T-helper 2 cell treated with Interferon-gamma antibody and Interleukin-4, amounts not matched to agents 100 ng/mL and 5 ng/mL, for 36 hours (primary cell): ENCODE data around the gene CSPG4. TPM values are rescaled to one million over a fixed set of nuclear protein-coding genes. Genes with fewer than 3 reads are reported as not detected.

Experiments
- intact Hi-C: fragments of 100-400 bp; cut with micrococcal nuclease; formaldehyde crosslinking; loops from one replicate; pipeline ENCODE4 v1.15.1; 2023
- total RNA-seq: library from RNA; stranded (reverse); gene quantifications from 2 replicates; pipeline ENCODE4 v1.2.3, GENCODE V29; 2022

Gene CSPG4
- total RNA-seq, 1 donor from 2014 or later: not detected

DNA sequence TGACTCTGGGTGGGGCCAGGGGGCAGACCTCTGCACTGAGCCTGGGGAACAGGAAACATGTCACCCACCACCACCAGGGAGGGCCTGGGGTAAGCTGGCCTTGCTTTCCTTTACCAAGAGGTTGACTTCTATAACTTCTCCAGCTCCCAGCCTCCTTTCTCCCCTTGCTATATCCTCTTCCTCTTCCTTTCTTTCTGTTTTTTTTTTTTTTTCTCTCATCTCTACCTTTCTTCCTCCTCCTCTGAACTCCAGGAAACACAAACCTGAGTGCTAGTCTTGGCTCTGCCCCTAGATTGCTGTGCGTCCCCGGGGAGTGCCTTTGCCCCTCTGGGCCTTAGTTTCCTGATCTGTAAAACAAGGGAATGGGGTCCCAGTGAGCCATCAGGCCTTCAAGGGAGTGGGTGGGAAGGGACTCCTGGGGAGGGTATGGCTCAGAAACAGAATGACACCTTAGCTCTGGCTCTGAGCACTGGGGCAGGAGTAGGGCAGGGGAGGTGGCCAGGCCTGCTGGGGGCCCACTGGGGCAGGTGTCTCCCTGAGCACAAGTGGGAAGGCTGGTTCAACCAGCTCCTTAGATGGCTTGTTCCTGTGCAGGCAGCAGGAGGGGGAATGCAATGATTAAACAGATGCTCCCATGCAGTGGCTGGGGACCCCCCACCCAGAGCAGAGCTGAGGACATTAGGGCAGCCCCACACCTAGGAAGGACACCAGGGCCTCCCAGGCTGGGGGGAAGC is 60.7 kb downstream of the CSPG4 start:
- intact Hi-C loops: no loop called here

DNA sequence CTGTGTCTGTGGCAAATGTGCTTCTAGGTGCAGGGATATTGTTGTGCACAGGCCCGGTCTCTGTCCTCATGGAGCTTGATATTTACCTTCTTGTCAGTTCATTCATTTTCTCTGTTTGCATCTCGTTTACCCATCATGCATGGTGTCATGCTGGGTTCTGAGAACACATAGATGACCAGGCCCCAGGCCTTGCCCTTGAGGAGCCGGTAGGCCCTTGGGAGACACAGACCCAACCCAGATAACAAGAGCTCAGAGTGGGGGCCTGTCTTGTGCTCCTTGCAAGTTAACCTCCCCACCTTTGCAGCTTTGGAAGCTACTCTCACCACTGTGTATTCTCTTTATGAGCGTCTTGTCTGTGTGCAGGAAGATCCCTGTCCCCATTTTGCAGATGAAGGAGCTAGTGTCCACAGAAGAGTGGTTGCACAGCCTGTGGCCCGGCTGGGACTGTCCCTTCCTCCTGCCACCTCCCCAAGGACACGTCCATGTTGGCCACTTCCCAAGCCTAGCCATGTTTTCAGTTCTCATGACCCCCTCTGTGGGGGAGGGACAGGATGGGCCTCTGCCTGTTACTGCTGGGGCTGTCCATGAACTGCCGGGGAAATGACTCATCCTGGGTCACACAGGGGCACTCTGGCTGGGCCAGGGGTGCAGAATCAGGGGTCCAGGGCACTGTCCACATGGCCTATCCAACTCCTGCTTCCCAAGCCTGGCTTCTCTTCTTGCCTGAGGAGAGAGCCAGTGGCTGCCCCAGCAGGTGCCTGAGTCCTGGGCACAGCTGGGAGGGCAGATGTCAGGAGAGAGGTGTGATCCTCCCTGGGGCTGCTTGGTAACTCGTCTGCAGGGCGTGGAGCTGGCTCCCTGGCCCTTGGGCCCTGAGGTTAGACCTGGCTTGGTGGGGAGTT is 61.5 kb downstream of the CSPG4 start:
- intact Hi-C loops: no loop called here

DNA sequence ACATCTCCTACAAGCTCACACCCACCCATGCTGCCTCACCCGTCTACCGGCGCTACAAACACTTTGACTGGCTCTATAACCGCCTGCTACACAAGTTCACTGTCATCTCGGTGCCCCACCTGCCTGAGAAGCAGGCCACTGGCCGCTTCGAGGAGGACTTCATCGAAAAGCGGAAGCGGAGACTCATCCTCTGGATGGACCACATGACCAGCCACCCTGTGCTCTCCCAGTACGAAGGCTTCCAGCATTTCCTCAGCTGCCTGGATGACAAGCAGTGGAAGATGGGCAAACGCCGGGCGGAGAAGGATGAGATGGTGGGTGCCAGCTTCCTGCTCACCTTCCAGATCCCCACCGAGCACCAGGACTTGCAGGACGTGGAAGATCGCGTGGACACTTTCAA is 62.8 kb downstream of the CSPG4 start:
- intact Hi-C loops: no loop called here

DNA sequence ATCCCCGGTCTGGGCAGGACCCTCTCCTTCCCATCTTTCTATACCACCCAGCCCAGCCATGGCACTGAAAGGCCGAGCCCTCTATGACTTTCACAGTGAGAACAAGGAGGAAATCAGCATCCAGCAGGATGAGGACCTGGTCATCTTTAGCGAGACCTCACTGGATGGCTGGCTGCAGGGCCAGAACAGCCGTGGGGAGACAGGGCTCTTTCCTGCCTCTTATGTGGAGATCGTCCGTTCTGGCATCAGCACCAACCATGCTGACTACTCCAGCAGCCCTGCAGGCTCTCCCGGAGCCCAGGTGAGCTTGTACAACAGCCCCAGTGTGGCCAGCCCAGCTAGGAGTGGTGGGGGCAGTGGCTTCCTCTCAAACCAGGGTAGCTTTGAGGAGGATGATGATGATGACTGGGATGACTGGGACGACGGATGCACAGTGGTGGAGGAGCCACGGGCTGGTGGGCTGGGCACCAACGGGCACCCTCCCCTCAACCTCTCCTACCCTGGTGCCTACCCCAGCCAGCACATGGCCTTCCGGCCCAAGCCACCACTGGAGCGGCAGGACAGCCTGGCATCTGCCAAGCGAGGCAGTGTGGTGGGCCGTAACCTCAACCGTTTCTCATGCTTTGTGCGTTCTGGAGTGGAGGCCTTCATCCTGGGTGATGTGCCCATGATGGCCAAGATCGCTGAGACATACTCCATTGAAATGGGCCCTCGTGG is 63.4 kb downstream of the CSPG4 start:
- intact Hi-C loops: no loop called here

DNA sequence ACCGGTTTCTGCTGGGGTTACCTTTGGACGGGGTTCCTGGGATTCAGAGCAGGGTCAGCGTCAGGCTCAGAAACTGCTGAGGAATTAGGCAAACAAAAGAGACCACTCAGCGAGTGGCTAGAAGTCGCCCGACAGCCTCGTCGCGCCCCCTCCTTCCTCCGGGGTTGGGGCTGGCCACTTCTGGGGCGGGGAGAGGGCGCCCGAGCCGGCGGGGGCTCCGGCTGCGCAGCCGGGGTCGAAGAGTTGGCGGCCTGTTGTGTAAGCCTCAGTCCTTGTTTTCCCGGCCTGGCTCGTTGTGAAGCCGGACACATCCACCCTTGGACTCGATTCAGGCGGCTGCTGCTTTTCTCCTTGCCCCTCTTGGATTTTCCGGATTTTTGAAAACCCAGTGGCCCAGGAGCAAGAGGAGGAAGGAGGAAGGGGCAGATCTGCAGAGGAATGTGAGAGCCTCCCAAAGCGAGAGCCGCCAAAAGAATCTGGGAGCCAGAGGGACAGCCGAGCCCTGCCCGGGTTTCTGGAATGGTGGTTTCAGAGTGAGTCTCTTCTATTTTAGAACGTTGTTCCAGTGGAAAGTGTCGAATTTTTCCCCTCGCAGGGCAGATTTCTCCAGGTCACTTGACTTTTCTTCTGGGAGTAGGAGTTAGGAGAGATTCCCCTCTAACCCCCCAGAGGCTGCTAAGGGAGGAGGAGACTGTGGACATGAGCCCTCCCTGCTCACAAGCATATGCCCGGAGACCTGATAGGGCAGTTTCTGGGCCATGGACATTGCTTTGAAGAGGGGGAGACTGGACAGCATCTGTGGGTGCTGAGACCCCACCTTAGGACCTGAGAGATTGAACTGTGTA is 64.3 kb downstream of the CSPG4 start:
- intact Hi-C loops: no loop called here

DNA sequence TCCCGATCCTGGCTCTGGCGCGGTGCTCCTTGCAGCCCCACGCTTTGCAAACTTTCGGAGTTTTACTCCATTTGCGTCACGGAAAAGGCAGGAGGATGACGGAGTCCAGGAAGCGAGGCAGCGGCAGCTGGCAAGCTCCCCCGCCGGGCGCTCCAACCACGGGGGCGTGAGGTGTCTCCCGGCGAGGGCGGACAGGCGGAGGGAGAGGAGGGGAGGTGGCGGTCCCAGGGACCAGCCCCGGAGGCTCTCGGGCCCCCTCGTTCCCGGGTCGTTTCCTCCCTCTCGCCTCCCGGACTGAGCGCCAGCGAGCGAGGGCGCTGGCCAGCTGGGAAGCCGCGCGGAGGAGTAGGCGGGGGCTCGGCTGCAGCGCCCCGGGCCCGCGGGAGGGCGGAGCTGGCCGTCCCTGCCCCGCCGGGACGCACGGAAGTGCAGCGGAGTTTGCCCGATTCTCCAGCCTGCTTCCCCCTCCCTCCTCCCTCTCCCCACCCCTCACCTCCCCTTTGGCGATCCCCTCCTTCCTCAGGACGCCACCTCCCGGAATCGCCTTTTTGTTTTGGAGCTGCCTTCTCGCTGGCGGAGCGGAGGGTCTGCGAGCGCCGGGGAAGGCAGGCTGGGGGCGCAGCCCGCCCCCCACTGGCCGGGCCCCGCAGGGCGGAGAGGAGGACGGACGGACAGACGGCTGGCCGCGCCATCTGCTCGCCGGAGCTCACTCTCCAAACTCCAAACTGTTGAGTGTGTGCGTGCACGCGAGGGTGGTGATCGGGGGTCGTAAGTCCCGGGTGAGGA is 65.1 kb downstream of the CSPG4 start, which contains the start of gene SNX33:
TSS of gene SNX33 (plus strand) at position 543 of the 786 bp plus-strand sequence. CDS start 1,191 bp downstream, outside the sequence.
- intact Hi-C loops: no loop called here

DNA sequence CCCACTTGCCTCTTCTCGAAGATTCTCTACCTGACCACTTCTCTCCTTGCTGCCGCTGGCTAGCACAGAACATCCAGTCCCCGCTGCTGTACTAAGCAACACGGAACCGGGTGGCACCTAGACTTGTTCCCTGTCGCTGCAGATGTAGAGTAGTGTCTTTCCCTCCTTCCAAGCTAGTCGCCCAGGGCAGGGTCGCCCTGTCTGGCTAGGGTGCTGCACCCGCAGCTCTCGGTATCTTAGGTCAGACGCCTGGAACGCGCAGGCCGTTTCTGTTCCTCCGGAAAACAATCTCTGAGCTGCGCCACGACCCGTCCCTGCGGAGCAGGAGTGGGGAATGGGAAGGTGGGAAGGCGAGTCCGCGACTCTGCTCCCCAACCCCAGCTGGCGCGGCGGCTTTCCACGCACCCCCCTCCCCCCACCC is 65.7 kb downstream of the CSPG4 start:
- intact Hi-C loops: no loop called here

DNA sequence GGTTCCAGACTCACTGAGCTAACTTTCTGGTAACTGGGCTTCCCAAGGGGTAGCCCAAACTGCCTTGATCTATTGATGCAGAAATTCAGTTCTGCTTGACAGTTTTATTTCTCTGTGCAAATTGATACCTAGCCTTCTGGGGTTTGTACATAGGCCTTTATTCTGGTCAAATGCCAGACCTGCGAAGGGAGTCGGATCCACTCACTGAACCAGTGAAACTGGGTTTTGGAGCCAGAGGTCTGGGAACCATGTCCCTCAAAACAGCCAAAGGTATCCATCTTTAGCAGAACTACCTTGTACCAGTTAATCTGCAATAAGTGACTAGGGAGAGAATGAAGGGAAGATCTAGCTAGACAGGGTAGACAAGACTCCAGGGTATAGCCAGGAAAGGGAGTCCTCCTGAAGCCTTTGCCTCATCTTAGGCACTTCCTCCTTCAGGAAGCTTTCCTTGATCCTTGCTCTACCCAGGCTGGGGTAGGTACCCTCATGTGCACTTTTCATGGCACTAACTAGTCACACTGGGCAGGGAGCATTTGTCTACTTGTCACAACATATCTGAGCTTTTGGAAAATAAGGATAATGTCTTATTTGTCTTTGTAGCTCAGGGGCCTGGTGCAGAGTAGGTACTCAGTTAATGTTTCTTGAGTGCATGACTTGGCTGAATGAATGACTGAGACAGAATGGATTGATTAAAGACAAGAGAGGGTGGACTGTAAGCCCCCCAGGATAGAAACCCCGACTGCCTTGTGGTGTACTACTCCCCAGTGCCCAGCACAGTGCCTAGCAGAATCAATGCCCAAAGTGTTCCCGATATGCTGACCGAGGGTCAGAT is 66.3 kb downstream of the CSPG4 start:
- intact Hi-C loops: no loop called here

DNA sequence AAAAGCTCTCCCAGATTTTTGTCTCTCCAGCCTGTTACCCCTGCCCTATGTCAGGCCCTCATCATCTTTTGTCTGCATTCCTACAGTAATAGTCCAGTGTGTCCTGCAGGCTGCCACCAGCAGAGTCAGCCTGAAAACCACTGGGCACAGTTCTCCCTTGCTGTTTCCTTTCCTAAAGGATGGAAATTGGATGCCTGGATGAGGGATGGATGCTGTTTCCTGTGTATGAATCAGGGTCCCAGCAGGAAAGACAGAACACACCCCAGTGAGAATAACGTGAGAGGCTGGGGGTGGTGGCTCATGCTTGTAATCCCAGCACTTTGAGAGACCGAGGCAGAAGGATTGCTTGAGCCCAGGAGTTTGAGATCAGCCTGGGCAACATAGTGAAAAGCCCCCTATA is 68.3 kb downstream of the CSPG4 start:
- intact Hi-C loops: no loop called here

DNA sequence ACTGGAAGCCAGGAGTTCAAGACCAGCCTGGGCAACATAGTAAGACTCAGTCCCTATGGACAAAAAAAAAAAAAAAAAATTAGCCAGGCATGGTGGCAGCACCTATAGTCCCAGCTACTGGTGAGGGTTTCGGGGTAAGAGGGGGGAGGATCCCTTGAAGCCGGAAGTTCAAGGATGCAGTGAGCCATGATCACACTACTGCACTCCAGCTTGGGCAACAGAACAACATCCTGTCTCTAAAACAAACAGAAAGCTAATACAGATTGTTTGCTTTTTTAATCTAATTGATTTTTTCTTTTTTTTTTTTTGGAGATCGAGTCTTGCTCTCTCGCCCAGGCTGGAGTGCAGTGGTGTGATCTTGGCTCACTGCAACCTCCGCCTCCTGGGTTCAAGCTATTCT is 71.0 kb downstream of the CSPG4 start:
- intact Hi-C loops: loop anchor here (1.0 kb wide), 1 partner anchor 239 kb away; no protein-coding TSS in a partner anchor

DNA sequence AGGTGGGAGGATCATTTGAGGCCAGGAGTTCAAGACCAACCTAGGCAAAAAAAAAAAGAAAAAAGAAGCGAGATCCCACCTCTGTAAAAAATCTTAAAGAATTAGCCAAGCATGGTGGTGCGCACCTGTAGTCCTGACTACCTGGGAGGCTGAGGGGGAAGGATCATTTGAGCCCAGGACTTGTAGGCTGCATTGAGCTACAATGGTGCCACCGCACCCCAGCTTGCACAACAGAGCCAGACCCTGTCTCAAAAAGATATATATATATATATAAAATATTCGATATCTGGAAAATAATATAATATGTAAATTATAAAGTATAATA is 71.5 kb downstream of the CSPG4 start:
- intact Hi-C loops: loop anchor here (1.0 kb wide), 1 partner anchor 239 kb away; no protein-coding TSS in a partner anchor

DNA sequence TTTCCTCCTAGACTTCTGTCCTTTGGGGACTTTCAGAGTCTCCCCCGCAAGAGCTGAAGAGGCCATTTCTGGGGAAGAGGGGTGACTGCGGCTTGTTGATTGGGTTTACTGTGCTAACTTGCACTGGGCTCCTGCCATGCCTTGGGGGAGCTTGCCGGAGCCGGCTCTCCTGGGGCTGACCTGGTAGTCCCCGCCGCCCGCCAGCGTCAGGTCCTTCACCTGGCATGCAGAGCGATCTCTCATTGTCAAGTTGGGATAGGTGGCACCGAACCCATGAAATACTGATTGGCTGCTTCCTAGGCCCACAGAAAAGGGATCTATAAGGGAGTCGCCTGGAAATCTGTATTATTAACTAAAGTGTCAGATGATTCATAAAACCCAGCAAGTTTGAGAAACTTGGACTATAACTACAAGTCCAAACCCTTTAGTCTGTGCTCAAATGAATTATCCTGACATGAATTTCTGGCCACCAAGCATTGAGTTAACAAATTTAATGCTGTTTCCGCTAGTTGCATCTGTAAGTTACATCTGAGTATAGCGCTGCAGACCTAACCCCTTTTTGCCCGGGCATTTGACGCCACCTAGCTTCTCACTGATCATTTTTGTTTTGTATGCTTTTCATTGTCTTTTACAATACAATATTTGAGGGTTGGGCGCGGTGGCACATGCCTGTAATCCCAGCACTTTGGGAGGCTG is 72.0 kb downstream of the CSPG4 start:
- intact Hi-C loops: loop anchor here (1.0 kb wide), 7 partner anchors 15 to 272 kb away; partner anchors contain the start of genes MAN2C1, PTPN9 and SNUPN

DNA sequence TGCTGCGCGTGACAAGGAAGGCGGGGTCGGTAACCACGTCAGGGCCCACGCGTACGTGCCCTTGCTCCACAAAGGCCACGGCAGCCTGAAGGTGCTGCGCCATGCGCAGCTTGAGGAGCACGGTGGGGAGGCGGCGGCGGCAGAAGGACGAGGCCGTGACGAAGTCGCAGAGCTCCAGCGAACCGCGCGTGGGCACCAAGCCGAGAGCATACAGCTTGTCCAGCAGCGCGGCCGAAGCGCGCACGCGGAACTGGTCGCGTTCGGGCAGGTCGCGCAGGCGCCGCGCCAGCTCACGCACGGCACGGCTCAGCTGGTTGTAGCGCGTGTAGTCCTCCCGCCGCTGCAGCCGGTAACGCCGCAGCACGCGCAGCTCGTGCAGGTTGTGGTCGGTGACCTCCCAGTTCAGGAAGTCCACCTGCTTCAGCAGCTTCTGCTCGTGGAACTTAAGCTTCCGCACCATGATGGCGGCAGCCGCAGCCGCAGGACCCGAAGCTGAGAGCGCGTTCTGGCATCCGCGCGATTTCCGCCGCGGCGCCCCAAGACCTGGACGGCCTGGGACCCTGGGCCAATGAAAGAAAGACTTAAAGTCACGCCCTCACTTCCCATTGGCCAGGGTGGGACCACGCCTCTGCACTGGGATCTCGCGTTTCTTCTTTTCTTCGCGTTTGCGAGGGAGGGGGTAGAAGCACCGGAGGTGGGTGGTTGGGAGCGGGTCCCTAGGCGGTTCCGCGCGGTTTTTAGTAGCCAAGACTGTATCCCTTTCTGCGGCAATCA is 72.8 kb downstream of the CSPG4 start, which contains the start of gene IMP3:
TSS of gene IMP3 (minus strand) at position 516 of the 774 bp plus-strand sequence. CDS start at position 460, 56 bp downstream.
- intact Hi-C loops: loop anchor here (1.0 kb wide), 6 partner anchors 15 to 272 kb away; partner anchors contain the start of genes MAN2C1, PTPN9 and SNUPN

DNA sequence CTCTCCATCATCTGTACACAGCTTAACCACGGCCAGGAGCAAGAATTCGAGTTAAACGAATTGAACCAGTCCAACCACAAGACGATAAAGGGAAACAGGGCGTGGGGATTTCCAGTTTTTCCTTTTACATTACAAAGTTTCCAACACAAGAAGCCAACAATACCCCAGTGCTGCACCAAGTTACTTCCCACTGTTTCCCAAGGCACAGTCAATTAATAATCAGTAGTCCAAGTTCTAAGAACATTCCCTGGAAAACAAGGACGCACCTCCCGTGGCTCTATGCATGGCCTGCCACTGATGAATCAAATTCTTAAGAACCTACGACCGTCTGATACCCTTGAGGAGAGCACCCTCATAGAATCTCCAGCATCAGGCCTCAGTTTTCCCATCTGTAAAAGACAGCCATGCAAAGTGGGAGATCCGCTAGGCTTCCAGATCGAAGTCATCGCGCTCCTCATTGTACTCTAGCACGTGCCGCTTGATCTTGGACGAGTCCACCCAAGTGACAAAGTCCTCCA is 73.4 kb downstream of the CSPG4 start:
- intact Hi-C loops: no loop called here

DNA sequence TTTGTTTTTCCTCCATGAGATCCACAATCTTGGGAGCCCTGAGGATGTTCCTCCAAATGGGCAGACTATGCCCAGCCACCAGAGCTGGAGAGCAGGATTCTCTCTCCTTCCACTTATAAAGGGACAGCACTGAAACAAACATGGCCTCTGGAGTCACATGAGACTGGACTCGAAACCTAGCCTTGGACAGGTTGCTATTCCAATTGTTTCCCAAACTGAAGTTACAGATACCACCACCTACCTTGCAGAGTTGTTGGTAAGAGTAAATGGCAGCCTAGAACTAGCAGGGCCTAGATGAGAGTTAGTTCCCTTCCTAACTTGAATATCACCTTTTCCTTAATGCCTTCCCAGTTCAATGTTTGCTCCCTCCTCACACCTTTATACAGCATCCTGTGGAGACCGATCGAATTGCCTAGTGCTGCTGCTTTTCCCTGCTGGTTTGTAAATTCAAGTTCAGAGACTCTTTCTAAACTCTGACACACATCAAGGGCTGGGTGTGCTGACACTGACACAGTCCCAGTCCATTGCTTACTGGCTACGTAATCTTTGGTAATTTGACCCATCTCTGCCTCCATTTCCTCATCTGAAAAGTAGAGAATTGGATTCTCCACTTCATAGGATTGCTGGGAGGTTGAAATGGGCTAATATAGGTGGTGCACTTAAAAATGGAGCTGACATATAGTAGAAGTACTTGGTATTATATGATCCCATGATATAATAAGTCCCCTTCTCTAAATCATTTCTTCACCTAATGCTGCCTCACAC is 75.2 kb downstream of the CSPG4 start:
- intact Hi-C loops: no loop called here

DNA sequence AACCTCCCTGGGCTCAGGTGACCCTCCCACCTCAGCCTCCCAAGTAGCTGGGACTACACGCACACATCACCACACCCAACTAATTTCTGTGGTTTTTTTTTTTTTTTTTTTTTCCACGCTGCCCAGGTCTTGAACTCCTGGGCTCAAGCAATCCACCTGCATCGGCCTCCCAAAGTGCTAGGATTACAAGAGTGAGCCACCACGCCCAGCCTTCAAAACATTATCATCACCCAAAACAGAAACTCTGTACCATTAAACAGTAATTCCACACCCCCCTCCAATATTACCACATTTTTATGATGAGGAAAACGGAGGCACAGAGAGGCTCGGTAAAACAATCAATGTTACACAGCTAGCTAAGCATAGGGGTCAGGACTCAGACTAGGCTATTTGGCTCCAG is 76.6 kb downstream of the CSPG4 start:
- intact Hi-C loops: no loop called here
